Ectodermal cell (in vitro differentiated cells): ENCODE results near the gene TRIP13.
"Not testable (repeated sequence)": the region's sequence is repeated elsewhere in the genome, so short reads cannot be mapped to it uniquely, and the experiment has no call there.

Experiments used
- H3K27ac ChIP-seq: 2 replicates; pipeline ENCODE4 v1.7.0; 2013; ENCODE audit warnings: mild to moderate bottlenecking, low read depth, low read length; ENCODE audit not compliant: insufficient read depth, poor library complexity, severe bottlenecking
- H3K27me3 ChIP-seq: 2 replicates; pipeline ENCODE4 v1.7.0; 2013; ENCODE audit warnings: mild to moderate bottlenecking, low read length; ENCODE audit not compliant: insufficient read depth, control insufficient read depth, poor library complexity, severe bottlenecking
- H3K36me3 ChIP-seq: one replicate; pipeline ENCODE4 v1.7.0; 2013; ENCODE audit warnings: low read length; ENCODE audit not compliant: control insufficient read depth, insufficient read depth
- H3K4me1 ChIP-seq: one replicate; pipeline ENCODE4 v1.7.0; 2013; ENCODE audit warnings: low read length; ENCODE audit not compliant: control insufficient read depth, insufficient read depth
- H3K4me3 ChIP-seq: 2 replicates; pipeline ENCODE4 v1.7.0; 2013; ENCODE audit warnings: low read depth, low read length, control low read depth; ENCODE audit not compliant: insufficient read depth
- H3K9me3 ChIP-seq: 2 replicates; pipeline ENCODE4 v1.7.0; 2013; ENCODE audit warnings: mild to moderate bottlenecking, low read length, moderate library complexity; ENCODE audit not compliant: control insufficient read depth
- WGBS, 2 experiments: methylation state at CpG; one replicate each; pipeline ENCODE4 v1.1.7; 2013; ENCODE audit warnings: missing lambda C conversion rate in 2 of 2; 5-methylcytosine and 5-hydroxymethylcytosine counted together

The TRIP13 gene

GRCh38 chr5:929596-929995 lies 36.9 kb downstream of the TRIP13 start:
- no peak overlapping the region for H3K27ac ChIP-seq
- peaks cover 27% of the 10 kb centered on the region for H3K27me3 ChIP-seq
- H3K36me3 ChIP-seq: no peaks in the 10 kb centered on the region
- no peak overlapping the region for H3K4me3 ChIP-seq
- no peaks in the 10 kb centered on the region for H3K9me3 ChIP-seq
- peaks cover 4% of the 10 kb centered on the region for H3K4me1 ChIP-seq

- Histone ChIP-seq H3K4me1 (peaks cover 4% of the 10 kb centered on the region), H3K4me3 (no peak overlapping the region), H3K27me3 (peaks cover 17% of the 10 kb centered on the region), H3K9me3 (no peaks in the 10 kb centered on the region), H3K27ac (no peak overlapping the region), H3K36me3 (no peaks in the 10 kb centered on the region)
- WGBS, 2 experiments: 88 to 90% methylated on average over 8 of the region's 8 CpGs
These were observed 38.2 kb downstream of the TRIP13 start for GRCh38 chr5:930866-931265.

- WGBS, 2 experiments: 88 to 89% methylated on average over 13 of the region's 13 CpGs
- H3K27ac ChIP-seq: no peak overlapping the region
- H3K4me1 ChIP-seq: no peaks in the 10 kb centered on the region
- H3K9me3 ChIP-seq: no peaks in the 10 kb centered on the region
- peaks cover 9% of the 10 kb centered on the region for H3K27me3 ChIP-seq
- H3K36me3 ChIP-seq: no peaks in the 10 kb centered on the region
- H3K4me3 ChIP-seq: no peak overlapping the region
These were observed 39.0 kb downstream of the TRIP13 start for GRCh38 chr5:931570-932145.

- H3K9me3 ChIP-seq: no peaks in the 10 kb centered on the region
- H3K27ac ChIP-seq: no peak overlapping the region
- H3K27me3 ChIP-seq: peaks cover 4% of the 10 kb centered on the region
- no peaks in the 10 kb centered on the region for H3K4me1 ChIP-seq
- no peak overlapping the region for H3K4me3 ChIP-seq
- no peaks in the 10 kb centered on the region for H3K36me3 ChIP-seq
- WGBS, 2 experiments: 91 to 92% methylated on average over 8 of the region's 8 CpGs
These were observed 39.5 kb downstream of the TRIP13 start for GRCh38 chr5:932151-932627.

- H3K27ac ChIP-seq: no peak overlapping the region
- no peak overlapping the region for H3K4me3 ChIP-seq
- WGBS, 2 experiments: 85 to 92% methylated on average over 4 of the region's 4 CpGs
- H3K36me3 ChIP-seq: no peaks in the 10 kb centered on the region
- no peaks in the 10 kb centered on the region for H3K9me3 ChIP-seq
- H3K4me1 ChIP-seq: no peaks in the 10 kb centered on the region
- no peaks in the 10 kb centered on the region for H3K27me3 ChIP-seq
These were observed 40.1 kb downstream of the TRIP13 start for GRCh38 chr5:932628-933250.

- Histone ChIP-seq H3K27ac (no peak overlapping the region), H3K27me3 (no peaks in the 10 kb centered on the region), H3K4me1 (no peaks in the 10 kb centered on the region), H3K36me3 (no peaks in the 10 kb centered on the region), H3K9me3 (no peaks in the 10 kb centered on the region), H3K4me3 (no peak overlapping the region)
- 85 to 90% methylated on average over 3 of the region's 3 CpGs for WGBS, 2 experiments
These were observed 40.7 kb downstream of the TRIP13 start for GRCh38 chr5:933251-933861.

GRCh38 chr5:933951-934350 lies 41.3 kb downstream of the TRIP13 start:
- H3K27me3 ChIP-seq, H3K9me3 ChIP-seq, H3K4me1 ChIP-seq, H3K36me3 ChIP-seq, H3K4me3 ChIP-seq, H3K27ac ChIP-seq: not testable (repeated sequence)

GRCh38 chr5:934381-934967 lies 41.8 kb downstream of the TRIP13 start:
- not testable (repeated sequence) for H3K27ac ChIP-seq, H3K4me3 ChIP-seq, H3K9me3 ChIP-seq, H3K4me1 ChIP-seq, H3K36me3 ChIP-seq, H3K27me3 ChIP-seq
- WGBS, 2 experiments: 84 to 93% methylated on average over 3 of the region's 3 CpGs

GRCh38 chr5:935510-936084 lies 42.9 kb downstream of the TRIP13 start:
- H3K9me3 ChIP-seq: no peaks in the 10 kb centered on the region
- H3K4me1 ChIP-seq: no peaks in the 10 kb centered on the region
- no peaks in the 10 kb centered on the region for H3K27me3 ChIP-seq
- H3K27ac ChIP-seq: no peak overlapping the region
- no peaks in the 10 kb centered on the region for H3K36me3 ChIP-seq
- 85 to 90% methylated on average over 5 of the region's 5 CpGs for WGBS, 2 experiments
- H3K4me3 ChIP-seq: no peak overlapping the region
